Right atrium auricular region (tissue), 2 donors: ENCODE data around the gene DCST1. TPM values are rescaled to one million over a fixed set of nuclear protein-coding genes. Genes with fewer than 3 reads are reported as not detected.

ENCODE experiments used
- DNase-seq: peaks from one replicate; pipeline ENCODE4 v3.0.0-alpha.2; 2019; ENCODE audit warnings: low spot score
- H3K27ac ChIP-seq, 2 donors: fragments of 200-600 bp; sonication (generic); 1 replicate in 1 of 2; 2 replicates in 1 of 2; pipeline ENCODE4 v1.5.1; 2016 to 2019
- H3K27me3 ChIP-seq, 2 donors: fragments of 200-600 bp; sonication (generic); one replicate each; pipeline versions ENCODE4 v1.5.1 to v1.6.0; 2017 to 2019
- H3K36me3 ChIP-seq: fragments of 200-600 bp; sonication (generic); one replicate; pipeline ENCODE4 v1.5.1; 2016
- H3K4me1 ChIP-seq, 2 donors: fragments of 200-600 bp; sonication (generic); one replicate each; pipeline versions ENCODE4 v1.5.1 to v1.6.0; 2017 to 2019
- H3K4me3 ChIP-seq, 2 donors: fragments of 200-600 bp; sonication (generic); 1 replicate in 1 of 2; 2 replicates in 1 of 2; pipeline ENCODE4 v1.5.1; 2017 to 2019; ENCODE audit warnings: mild to moderate bottlenecking in 1 of 2, moderate library complexity in 1 of 2
- H3K9me3 ChIP-seq, 2 donors: fragments of 200-600 bp; sonication (generic); one replicate each; pipeline ENCODE4 v1.5.1; 2019
- CTCF ChIP-seq, 2 donors: fragments of 200-600 bp; sonication (generic); IDR thresholded peaks; one replicate each; pipeline ENCODE4 v1.5.1; 2019; ENCODE audit warnings: antibody characterized with exemption in 2 of 2
- total RNA-seq, 2 donors: library from RNA; depleted of rRNA; stranded (reverse); fragments of >200 nt; gene quantifications; one replicate each; pipeline ENCODE4 v1.1.0, GENCODE V29; 2016

DCST1 gene
- total RNA-seq, 2 donors from 2014 or later = not detected

DNA sequence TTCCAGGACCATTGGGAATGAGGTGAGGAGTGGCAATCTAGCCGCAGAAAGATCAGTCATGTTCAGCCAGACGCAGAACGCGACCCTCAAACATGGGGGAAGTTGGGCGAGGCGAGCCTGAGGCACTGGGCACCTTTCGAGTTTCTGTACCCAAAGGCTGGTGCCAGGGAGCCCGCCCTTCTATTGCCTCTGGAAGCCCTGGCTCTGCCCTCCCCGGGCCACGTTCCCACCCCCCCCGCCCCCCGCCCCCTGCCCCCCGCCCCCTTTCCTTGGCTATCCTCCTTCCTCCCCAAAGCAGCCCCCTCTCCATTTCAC, 33.3 kb upstream of the DCST1 start:
- no peak for DNase-seq
- Histone ChIP-seq H3K36me3 (no peaks in the 10 kb centered on the region), H3K27ac (peak overlapping the region; percentile 98 to 99), H3K27me3 (no peaks in the 10 kb centered on the region), H3K4me3 (peak overlapping the region; percentile 87 to 92), H3K9me3 (no peaks in the 10 kb centered on the region), H3K4me1 (peaks cover 0 to 35% of the 10 kb centered on the region in 2 donors)
- TF ChIP-seq CTCF (IDR thresholded peaks at IDR 0.05) = no peak

DNA sequence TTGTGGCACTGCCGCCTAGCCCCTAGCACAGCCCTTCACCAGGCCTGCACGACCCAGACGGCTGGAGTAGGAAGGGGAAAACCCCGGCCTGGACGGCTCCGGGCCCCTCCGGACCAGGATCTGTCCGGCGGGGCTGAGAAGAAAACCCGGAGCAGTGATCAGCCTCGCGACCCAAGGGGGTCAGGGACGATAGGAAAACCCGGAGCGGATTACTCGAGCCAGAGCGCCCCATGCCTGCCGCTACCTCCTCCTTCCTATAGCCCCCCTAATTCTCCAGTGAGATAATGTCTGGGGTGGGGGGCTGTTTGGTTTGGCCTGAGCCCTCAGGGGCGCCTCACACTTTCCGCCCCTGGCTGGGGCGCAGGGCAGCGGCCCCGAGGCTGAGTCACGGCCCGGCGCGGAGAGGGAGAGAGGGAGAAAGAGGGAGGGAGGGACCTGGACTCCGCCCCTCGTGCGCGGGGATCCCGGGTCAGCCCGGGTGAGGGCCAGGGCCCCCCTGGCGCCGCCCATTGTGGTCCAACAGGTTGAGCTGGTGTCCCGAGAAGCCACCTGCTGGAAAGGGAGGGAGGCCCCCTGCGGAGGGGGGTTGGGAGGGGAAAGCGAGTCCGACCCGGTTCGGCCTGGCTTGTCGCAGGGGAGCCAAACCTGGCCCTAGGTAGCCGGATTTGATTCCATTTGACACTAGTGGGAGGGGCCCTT, 32.7 kb upstream of the DCST1 start:
- TF ChIP-seq CTCF (IDR thresholded peaks at IDR 0.05) = peak in 1 of 2 donors; percentile 14
- Histone ChIP-seq H3K4me1 (peaks cover 0 to 40% of the 10 kb centered on the region in 2 donors), H3K27ac (peak overlapping the region; percentile 98 to 99), H3K9me3 (no peaks in the 10 kb centered on the region), H3K36me3 (no peaks in the 10 kb centered on the region), H3K4me3 (peak overlapping the region; percentile 87 to 92), H3K27me3 (no peaks in the 10 kb centered on the region)
- peak; percentile 88 for DNase-seq

DNA sequence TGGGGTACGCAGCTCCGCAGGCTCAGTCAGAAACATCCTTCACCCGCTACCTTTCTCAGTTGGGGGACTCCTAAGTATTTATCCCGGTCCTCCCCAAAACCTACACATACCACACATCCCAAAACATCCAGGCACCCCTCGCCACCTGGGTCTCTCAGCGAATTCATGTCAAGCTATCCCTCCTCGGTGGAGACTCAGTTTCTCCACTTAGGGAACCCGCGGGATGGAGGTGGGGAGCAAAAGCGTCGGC, 32.3 kb upstream of the DCST1 start:
- no peaks in the 10 kb centered on the region for H3K9me3 ChIP-seq
- DNase-seq = no peak
- peak overlapping the region; percentile 98 to 99 for H3K27ac ChIP-seq
- H3K27me3 ChIP-seq = no peaks in the 10 kb centered on the region
- H3K4me1 ChIP-seq = peaks cover 0 to 45% of the 10 kb centered on the region in 2 donors
- H3K36me3 ChIP-seq = no peaks in the 10 kb centered on the region
- TF ChIP-seq CTCF (IDR thresholded peaks at IDR 0.05) = no peak
- H3K4me3 ChIP-seq = peak overlapping the region; percentile 87 to 92

- H3K27ac ChIP-seq = peak overlapping the region; percentile 98 to 99
- no peaks in the 10 kb centered on the region for H3K36me3 ChIP-seq
- DNase-seq = peak; percentile 100
- no peaks in the 10 kb centered on the region for H3K9me3 ChIP-seq
- H3K4me1 ChIP-seq = peaks cover 0 to 50% of the 10 kb centered on the region in 2 donors
- TF ChIP-seq CTCF (IDR thresholded peaks at IDR 0.05) = peak; percentile 37 to 65
- peak overlapping the region; percentile 87 to 92 for H3K4me3 ChIP-seq
- no peaks in the 10 kb centered on the region for H3K27me3 ChIP-seq
These were observed 31.8 kb upstream of the DCST1 start for GRCh38 chr1:155001675-155002463.

DNA sequence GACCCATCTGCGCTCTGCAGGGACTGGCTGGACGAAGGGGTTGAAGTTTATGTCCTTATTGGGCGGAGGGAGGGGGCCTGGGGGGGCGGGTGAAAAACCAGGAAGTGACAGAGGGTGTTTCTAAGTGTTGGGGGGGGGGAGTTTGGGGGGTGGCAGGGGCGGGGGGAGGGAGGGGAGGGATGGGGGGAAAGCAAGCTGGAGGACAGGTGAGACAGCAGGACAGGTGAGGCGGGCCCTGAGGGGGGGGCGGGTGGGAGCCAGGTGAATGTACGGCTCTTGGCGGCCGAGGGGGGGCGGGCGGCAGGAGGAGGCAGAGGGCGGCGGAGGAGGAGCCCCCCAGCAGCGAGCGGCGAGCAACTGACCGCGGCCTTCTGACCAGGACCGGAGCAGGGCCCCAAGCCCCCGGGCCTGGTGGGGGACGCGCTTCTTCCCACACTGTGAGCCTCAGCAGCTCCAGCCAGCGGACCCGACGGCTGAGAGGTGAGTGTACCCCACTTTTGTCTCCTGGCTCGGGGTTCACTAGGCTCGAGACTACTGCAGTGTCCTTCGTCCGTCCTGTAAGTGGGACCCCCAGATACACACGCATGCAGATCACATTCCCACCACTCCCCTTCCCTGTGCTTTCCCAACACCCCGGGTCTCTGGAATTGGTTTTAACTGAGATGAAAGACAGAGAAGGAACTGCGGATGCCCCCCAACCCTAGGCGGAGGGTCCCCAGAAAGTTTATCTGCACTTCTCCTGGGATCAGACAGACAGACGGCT, 31.0 kb upstream of the DCST1 start, which contains the start of gene ZBTB7B:
Gene ZBTB7B (plus strand): TSS at position 339 of the 763 bp plus-strand sequence. CDS start 11,859 bp downstream, outside the sequence.
- H3K4me3 ChIP-seq = peak within 1 kb of the TSS; percentile 87 to 92
- no peak for TF ChIP-seq CTCF (IDR thresholded peaks at IDR 0.05)
- DNase-seq = no peak
- peaks cover 0 to 58% of the 10 kb centered on the region in 2 donors for H3K4me1 ChIP-seq
- H3K27ac ChIP-seq = peak within 1 kb of the TSS; percentile 98 to 99
- H3K27me3 ChIP-seq = no peaks in the 10 kb centered on the region
- H3K36me3 ChIP-seq = no peaks in the 10 kb centered on the region
- no peaks in the 10 kb centered on the region for H3K9me3 ChIP-seq
